ENCODE measurements around the gene GDPD5. TPM values are rescaled to one million over a fixed set of nuclear protein-coding genes. Genes with fewer than 3 reads are reported as not detected.

GDPD5 gene, protein sequence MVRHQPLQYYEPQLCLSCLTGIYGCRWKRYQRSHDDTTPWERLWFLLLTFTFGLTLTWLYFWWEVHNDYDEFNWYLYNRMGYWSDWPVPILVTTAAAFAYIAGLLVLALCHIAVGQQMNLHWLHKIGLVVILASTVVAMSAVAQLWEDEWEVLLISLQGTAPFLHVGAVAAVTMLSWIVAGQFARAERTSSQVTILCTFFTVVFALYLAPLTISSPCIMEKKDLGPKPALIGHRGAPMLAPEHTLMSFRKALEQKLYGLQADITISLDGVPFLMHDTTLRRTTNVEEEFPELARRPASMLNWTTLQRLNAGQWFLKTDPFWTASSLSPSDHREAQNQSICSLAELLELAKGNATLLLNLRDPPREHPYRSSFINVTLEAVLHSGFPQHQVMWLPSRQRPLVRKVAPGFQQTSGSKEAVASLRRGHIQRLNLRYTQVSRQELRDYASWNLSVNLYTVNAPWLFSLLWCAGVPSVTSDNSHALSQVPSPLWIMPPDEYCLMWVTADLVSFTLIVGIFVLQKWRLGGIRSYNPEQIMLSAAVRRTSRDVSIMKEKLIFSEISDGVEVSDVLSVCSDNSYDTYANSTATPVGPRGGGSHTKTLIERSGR
- polyA plus RNA-seq (2011; rRNA removed) (3.9 and 4.7 TPM in 2 replicates), polyA plus RNA-seq (2017; fragmentation: RNase III; extraction: RNeasy Plus Mini Kit Qiagen cat#74134 plus additional on column Dnase treatment) (5.8 to 7.9 TPM (median 5.9 TPM) in 3 replicates), polyA minus RNA-seq (2011; rRNA and poly(A)+ RNA removed) (8.3 and 14.5 TPM in 2 replicates)
- polyA plus RNA-seq (2012; cell fraction: cytosol; rRNA removed) = 4.5 and 7.7 TPM in 2 replicates
- polyA plus RNA-seq (2012; cell fraction: nucleus; rRNA removed) = 27.2 and 29.2 TPM in 2 replicates

DNA sequence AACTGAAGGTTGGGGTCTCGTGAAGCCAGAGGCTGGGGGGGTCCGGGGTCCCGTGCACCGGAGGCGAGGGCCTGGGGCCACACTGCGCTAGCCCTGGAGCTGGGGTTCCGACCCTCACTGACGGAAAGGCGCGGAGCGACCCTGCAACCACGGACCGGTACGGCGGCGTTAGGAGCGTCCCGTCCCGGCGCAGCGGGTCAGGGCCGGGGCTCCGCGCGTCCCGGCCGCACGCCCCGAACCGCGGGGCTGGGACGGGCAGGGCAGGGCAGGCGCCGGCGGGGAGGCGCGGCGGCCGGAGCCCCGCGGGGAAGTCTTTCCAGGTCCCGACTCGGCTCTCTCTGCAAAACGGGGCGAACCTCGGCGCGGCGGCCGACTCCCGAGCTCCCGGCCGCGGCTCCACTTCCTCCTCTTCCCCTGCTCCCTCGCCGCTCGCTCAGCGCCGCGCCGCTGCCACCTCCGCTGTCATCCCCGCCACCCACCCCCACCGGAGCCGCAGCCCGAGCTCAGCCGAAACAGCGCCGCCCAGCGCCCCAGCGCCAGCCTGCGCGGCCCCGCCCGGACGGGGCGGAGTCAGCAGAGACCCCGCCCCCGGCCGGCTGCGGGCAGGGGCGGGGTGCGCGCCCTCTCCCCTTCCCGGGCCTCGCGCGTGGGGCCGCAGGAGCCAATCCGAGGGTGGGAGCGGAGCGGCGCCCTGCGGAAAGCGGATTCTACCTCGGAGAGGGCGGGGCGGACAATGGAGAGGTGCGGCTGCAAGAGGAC lies at the start of gene GDPD5:
Gene GDPD5 (minus strand): TSS at position 509 of the 759 bp plus-strand sequence. CDS start 48,206 bp downstream, outside the sequence.
- DNase-seq (ENCODE audit: low read depth in 1 of 2, low spot score in 1 of 2) (peak; percentile 76 to 89), FAIRE-seq (no peak), ATAC-seq (peak; percentile 81 to 90)
- ChIA-PET POLR2A (interaction anchor here (0.7 to 1.1 kb wide), 4 partner anchors 26 to 1112 kb away, joined by 4 to 5 read pairs (median 4); no protein-coding TSS in a partner anchor), CTCF (interaction anchor here (0.7 to 17.4 kb wide), 24 partner anchors 9 to 865 kb away, joined by 3 to 432 read pairs (median 4); no protein-coding TSS in a partner anchor)
- 0% methylated on average over 24 of the region's 99 CpGs for WGBS (ENCODE audit: missing lambda C conversion rate)
- peaks cover 16% of the 10 kb centered on the region for H3K4me1 ChIP-seq
- H3K4me3 ChIP-seq = peak within 1 kb of the TSS; percentile 91
- H3K27ac ChIP-seq = peak within 1 kb of the TSS; percentile 95
- no peaks in the 10 kb centered on the region for H3K9me3 ChIP-seq
- H3K4me2 ChIP-seq = peak within 1 kb of the TSS; percentile 88
- TF ChIP-seq ZC3H11A (IDR thresholded peaks at IDR 0.05) (no peak), RFX5 (IDR thresholded peaks at IDR 0.05) (no peak), GATA3 (IDR thresholded peaks at IDR 0.05; ENCODE audit: borderline replicate concordance) (no peak), EP300 (IDR thresholded peaks at IDR 0.05) (no peak), MYC (IDR thresholded peaks at IDR 0.05; ENCODE audit: borderline replicate concordance, low read length) (peak; percentile 24; the same call in 1 of the 2 replicates), FOSL2 (IDR thresholded peaks at IDR 0.05) (no peak), FOSL2 (CRISPR knock-in tag; IDR thresholded peaks at IDR 0.05) (no peak), RARB (CRISPR knock-in tag; IDR thresholded peaks at IDR 0.05) (no peak), RCOR1 (IDR thresholded peaks at IDR 0.05; ENCODE audit: low read depth, low read length) (no peak), JUN (IDR thresholded peaks at IDR 0.05) (peak in 1 of 2 experiments; percentile 62; a peak in 1 of 5 replicates), RAD21 (conservative IDR thresholded peaks at IDR 0.05 in 1 of 2, IDR thresholded peaks at IDR 0.05 in 1 of 2) (peak; percentile 27 to 76; a peak in 3 of 5 replicates), NR3C1 (IDR thresholded peaks at IDR 0.05) (no peak), CHD4 (IDR thresholded peaks at IDR 0.05; ENCODE audit: borderline replicate concordance) (no peak), ESRRA (IDR thresholded peaks at IDR 0.05; ENCODE audit: borderline replicate concordance, low read length) (no peak), MAFK (IDR thresholded peaks at IDR 0.05; ENCODE audit: partially characterized antibody) (no peak), POLR2AphosphoS2 (conservative IDR thresholded peaks at IDR 0.05; ENCODE audit: low read length) (no peak), SREBF2 (IDR thresholded peaks at IDR 0.05) (no peak), CHD2 (IDR thresholded peaks at IDR 0.05; ENCODE audit: low read length, partially characterized antibody) (no peak)
- TF ChIP-seq, protein P1, sequence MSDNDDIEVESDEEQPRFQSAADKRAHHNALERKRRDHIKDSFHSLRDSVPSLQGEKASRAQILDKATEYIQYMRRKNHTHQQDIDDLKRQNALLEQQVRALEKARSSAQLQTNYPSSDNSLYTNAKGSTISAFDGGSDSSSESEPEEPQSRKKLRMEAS (IDR thresholded peaks at IDR 0.05) = peak; percentile 63
- TF ChIP-seq, protein P2, sequence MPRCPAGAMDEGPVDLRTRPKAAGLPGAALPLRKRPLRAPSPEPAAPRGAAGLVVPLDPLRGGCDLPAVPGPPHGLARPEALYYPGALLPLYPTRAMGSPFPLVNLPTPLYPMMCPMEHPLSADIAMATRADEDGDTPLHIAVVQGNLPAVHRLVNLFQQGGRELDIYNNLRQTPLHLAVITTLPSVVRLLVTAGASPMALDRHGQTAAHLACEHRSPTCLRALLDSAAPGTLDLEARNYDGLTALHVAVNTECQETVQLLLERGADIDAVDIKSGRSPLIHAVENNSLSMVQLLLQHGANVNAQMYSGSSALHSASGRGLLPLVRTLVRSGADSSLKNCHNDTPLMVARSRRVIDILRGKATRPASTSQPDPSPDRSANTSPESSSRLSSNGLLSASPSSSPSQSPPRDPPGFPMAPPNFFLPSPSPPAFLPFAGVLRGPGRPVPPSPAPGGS (IDR thresholded peaks at IDR 0.05) = no peak
- TF ChIP-seq, protein P3, sequence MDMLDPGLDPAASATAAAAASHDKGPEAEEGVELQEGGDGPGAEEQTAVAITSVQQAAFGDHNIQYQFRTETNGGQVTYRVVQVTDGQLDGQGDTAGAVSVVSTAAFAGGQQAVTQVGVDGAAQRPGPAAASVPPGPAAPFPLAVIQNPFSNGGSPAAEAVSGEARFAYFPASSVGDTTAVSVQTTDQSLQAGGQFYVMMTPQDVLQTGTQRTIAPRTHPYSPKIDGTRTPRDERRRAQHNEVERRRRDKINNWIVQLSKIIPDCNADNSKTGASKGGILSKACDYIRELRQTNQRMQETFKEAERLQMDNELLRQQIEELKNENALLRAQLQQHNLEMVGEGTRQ (IDR thresholded peaks at IDR 0.05) = no peak
- TF ChIP-seq, protein P4, sequence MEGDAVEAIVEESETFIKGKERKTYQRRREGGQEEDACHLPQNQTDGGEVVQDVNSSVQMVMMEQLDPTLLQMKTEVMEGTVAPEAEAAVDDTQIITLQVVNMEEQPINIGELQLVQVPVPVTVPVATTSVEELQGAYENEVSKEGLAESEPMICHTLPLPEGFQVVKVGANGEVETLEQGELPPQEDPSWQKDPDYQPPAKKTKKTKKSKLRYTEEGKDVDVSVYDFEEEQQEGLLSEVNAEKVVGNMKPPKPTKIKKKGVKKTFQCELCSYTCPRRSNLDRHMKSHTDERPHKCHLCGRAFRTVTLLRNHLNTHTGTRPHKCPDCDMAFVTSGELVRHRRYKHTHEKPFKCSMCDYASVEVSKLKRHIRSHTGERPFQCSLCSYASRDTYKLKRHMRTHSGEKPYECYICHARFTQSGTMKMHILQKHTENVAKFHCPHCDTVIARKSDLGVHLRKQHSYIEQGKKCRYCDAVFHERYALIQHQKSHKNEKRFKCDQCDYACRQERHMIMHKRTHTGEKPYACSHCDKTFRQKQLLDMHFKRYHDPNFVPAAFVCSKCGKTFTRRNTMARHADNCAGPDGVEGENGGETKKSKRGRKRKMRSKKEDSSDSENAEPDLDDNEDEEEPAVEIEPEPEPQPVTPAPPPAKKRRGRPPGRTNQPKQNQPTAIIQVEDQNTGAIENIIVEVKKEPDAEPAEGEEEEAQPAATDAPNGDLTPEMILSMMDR (IDR thresholded peaks at IDR 0.05) = peak; percentile 83
- TF ChIP-seq, protein P5, sequence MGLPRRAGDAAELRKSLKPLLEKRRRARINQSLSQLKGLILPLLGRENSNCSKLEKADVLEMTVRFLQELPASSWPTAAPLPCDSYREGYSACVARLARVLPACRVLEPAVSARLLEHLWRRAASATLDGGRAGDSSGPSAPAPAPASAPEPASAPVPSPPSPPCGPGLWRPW (IDR thresholded peaks at IDR 0.05) = no peak
- TF ChIP-seq, protein P6, sequence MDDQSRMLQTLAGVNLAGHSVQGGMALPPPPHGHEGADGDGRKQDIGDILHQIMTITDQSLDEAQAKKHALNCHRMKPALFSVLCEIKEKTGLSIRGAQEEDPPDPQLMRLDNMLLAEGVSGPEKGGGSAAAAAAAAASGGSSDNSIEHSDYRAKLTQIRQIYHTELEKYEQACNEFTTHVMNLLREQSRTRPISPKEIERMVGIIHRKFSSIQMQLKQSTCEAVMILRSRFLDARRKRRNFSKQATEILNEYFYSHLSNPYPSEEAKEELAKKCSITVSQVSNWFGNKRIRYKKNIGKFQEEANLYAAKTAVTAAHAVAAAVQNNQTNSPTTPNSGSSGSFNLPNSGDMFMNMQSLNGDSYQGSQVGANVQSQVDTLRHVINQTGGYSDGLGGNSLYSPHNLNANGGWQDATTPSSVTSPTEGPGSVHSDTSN (IDR thresholded peaks at IDR 0.05) = no peak
- TF ChIP-seq, protein P7, sequence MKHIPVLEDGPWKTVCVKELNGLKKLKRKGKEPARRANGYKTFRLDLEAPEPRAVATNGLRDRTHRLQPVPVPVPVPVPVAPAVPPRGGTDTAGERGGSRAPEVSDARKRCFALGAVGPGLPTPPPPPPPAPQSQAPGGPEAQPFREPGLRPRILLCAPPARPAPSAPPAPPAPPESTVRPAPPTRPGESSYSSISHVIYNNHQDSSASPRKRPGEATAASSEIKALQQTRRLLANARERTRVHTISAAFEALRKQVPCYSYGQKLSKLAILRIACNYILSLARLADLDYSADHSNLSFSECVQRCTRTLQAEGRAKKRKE (CRISPR knock-in tag; IDR thresholded peaks at IDR 0.05; ENCODE audit: low read depth) = no peak
- TF ChIP-seq, protein P8, sequence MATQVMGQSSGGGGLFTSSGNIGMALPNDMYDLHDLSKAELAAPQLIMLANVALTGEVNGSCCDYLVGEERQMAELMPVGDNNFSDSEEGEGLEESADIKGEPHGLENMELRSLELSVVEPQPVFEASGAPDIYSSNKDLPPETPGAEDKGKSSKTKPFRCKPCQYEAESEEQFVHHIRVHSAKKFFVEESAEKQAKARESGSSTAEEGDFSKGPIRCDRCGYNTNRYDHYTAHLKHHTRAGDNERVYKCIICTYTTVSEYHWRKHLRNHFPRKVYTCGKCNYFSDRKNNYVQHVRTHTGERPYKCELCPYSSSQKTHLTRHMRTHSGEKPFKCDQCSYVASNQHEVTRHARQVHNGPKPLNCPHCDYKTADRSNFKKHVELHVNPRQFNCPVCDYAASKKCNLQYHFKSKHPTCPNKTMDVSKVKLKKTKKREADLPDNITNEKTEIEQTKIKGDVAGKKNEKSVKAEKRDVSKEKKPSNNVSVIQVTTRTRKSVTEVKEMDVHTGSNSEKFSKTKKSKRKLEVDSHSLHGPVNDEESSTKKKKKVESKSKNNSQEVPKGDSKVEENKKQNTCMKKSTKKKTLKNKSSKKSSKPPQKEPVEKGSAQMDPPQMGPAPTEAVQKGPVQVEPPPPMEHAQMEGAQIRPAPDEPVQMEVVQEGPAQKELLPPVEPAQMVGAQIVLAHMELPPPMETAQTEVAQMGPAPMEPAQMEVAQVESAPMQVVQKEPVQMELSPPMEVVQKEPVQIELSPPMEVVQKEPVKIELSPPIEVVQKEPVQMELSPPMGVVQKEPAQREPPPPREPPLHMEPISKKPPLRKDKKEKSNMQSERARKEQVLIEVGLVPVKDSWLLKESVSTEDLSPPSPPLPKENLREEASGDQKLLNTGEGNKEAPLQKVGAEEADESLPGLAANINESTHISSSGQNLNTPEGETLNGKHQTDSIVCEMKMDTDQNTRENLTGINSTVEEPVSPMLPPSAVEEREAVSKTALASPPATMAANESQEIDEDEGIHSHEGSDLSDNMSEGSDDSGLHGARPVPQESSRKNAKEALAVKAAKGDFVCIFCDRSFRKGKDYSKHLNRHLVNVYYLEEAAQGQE (IDR thresholded peaks at IDR 0.05) = no peak
